GM12891 (cell line): ENCODE results near the gene ASB4.
"Not testable (repeated sequence)": the region's sequence is repeated elsewhere in the genome, so short reads cannot be mapped to it uniquely, and the experiment has no call there.

Source experiments
- DNase-seq: peaks from one replicate; pipeline ENCODE4 v3.0.0; 2011; ENCODE audit warnings: low spot score; ENCODE audit not compliant: insufficient read length
- FAIRE-seq: peaks from 2 replicates; lab custom pipeline; 2011; peaks lifted over from hg19 to GRCh38; lab: Jason Lieb, UNC
- PAX5 ChIP-seq: IDR thresholded peaks from 2 replicates; pipeline ENCODE4 v1.6.1; 2011; ENCODE audit warnings: low read length, moderate library complexity, mild to moderate bottlenecking; ENCODE audit not compliant: insufficient read depth, severe bottlenecking
- POLR2A ChIP-seq: IDR thresholded peaks from 2 replicates; pipeline ENCODE4 v1.6.1; 2011; ENCODE audit warnings: low read depth, low read length, control low read depth
- POLR2AphosphoS5 ChIP-seq: IDR thresholded peaks from 2 replicates; pipeline ENCODE4 v1.6.1; 2011; ENCODE audit warnings: low read depth, low read length, control low read depth
- POU2F2 ChIP-seq: IDR thresholded peaks from 2 replicates; pipeline ENCODE4 v1.6.1; 2011; ENCODE audit warnings: low read depth, mild to moderate bottlenecking, control low read depth, low read length, moderate library complexity
- SPI1 ChIP-seq: IDR thresholded peaks from 2 replicates; pipeline ENCODE4 v1.6.1; 2011; ENCODE audit warnings: low read depth, low read length, control low read depth
- TAF1 ChIP-seq: IDR thresholded peaks from 2 replicates; pipeline ENCODE4 v1.6.1; 2011; ENCODE audit warnings: low read depth, low read length, control low read depth

ASB4 gene

DNA sequence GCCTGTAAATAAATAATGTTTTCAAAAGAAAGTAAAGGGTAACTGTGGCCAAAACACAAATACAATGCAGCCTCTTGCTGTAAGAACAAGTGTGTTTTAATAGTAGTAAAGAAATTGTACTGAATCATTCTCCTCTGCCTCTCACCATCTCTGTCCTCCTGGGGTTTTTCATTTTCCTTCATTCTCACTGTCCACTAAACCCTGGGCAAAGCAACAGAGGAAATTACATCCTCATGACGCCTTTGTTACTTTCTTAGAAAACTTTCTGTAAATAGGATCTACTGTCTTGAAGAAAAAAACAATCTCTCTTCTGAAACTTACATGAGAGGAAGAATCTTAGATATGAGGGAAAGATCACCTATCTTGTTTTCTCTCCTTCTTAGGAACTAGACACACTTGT lies 54.6 kb downstream of the ASB4 start:
- no peak for TF ChIP-seq POU2F2
- no peak for TF ChIP-seq PAX5
- TF ChIP-seq POLR2AphosphoS5, result no peak
- TF ChIP-seq POLR2A, result no peak
- DNase-seq (no peak), FAIRE-seq (no peak)

DNA sequence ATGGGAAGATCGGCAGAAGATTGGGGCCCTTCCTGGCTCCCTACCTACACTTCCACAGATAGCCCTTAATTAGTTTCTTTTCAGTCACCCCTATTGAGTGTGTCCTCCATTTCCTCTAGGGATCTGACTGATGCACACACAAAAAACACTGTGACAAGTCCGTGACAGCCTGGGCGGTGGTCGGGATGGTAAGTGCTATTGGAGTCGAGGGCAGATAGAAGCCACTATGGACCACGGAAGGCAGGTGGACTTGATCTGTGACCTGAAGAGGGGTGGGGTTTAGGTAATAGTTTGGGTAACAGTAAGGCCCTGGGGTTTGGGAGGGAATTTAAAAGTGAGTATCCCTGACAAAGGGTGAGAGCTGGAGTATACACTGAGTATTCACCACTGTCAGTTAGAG lies 57.6 kb downstream of the ASB4 start:
- FAIRE-seq (no peak), DNase-seq (no peak)
- TF ChIP-seq POLR2AphosphoS5 (no peak), POLR2A (no peak)

DNA sequence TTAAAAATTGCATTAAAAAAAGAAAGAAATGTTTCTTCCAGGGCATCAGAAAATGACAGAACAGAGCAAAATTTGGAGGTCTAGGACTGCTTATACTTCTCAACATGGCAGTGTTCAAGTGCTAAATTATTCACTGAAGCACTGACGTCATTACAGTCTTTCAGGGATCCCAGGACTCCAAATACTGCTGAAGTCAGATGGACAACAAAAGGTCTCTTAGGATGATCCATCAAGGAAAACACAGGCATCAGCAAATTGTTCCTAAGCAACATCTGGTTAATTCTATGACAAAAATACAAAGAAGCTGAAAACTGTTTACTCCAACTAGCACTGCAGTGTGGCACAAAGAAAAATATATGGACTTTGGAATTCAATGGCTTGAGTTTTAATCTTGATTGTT lies 58.4 kb downstream of the ASB4 start:
- no peak for DNase-seq

DNA sequence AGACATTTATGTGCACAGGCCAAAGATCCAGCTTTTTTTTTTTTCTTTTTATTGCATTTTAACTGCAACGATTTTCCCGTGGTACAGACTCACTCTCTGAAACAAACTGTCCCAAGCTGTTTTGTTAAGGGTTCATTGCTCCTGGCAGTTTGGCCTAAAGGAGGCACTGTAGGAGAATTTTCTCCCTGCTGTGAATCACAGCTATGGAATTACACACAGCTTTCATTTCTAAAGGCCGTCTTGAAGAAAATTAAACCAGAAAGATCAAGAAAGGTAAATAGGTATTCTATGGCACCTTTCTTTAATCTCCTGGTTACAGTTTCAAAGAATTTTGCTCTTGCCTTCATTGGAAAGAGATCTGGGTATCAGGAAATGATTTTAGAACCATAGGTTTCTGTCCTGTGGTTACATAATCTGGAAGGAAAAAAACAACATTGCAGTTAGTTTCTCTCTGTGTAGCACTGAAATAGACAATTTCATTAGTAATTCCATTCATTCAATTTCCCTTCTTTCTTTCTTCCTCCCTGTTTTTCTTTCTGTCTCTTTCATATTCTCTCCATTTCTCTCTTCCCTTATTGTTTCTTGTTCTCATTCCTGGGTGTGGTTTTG lies 59.4 kb downstream of the ASB4 start:
- TF ChIP-seq PAX5 (no peak), SPI1 (no peak), POLR2AphosphoS5 (no peak)
- FAIRE-seq, result no peak
- DNase-seq, result no peak

More for the DNA sequence above, 58.4 kb downstream of the ASB4 start:
- FAIRE-seq, result no peak
- TF ChIP-seq POLR2A, result no peak
- no peak for TF ChIP-seq POLR2AphosphoS5
- TF ChIP-seq TAF1, result no peak
- no peak for TF ChIP-seq POU2F2
- TF ChIP-seq SPI1, result no peak
- no peak for TF ChIP-seq PAX5

DNA sequence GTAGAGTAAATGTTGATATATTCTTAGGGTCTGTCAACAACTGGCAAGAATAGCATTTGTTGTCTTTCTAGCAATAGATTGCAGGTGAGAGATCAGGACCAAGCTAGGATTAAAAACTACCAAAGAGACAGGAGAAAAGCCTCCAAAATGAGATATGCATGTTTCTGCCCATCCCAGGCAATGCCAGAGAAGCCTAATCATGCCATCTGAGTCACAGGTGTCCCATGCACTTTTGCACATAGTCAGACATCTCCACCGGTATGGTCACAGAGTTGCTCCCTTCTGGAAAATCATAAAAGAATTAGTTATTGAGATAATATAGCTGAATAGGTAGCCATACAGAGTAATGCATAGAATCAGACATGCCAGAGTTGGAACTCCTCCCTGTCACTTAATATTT lies 59.9 kb downstream of the ASB4 start:
- FAIRE-seq, result no peak
- TF ChIP-seq POU2F2 (no peak), TAF1 (no peak)
- DNase-seq, result no peak

DNA sequence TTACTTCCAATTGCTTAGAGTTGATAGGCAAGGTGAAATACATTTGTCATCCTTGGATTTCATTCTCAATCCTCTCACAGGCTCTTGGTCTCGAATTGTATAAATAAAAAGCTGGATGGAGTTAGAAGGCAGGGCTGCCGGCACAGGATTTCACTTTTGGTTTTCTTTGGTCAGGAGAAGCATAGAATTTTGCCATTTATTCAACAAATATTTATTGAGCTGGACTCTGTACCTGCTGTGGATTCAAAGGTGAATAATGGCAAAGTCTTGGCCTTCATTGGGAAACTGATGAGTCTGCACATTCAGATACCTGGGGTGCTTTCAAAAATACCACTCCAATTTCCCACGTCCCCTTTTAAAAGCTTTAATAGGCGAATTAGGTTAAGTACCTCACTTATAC lies 60.9 kb downstream of the ASB4 start:
- TF ChIP-seq SPI1 (no peak), POU2F2 (no peak), POLR2AphosphoS5 (no peak), TAF1 (no peak), POLR2A (no peak), PAX5 (no peak)
- FAIRE-seq (no peak), DNase-seq (no peak)

DNA sequence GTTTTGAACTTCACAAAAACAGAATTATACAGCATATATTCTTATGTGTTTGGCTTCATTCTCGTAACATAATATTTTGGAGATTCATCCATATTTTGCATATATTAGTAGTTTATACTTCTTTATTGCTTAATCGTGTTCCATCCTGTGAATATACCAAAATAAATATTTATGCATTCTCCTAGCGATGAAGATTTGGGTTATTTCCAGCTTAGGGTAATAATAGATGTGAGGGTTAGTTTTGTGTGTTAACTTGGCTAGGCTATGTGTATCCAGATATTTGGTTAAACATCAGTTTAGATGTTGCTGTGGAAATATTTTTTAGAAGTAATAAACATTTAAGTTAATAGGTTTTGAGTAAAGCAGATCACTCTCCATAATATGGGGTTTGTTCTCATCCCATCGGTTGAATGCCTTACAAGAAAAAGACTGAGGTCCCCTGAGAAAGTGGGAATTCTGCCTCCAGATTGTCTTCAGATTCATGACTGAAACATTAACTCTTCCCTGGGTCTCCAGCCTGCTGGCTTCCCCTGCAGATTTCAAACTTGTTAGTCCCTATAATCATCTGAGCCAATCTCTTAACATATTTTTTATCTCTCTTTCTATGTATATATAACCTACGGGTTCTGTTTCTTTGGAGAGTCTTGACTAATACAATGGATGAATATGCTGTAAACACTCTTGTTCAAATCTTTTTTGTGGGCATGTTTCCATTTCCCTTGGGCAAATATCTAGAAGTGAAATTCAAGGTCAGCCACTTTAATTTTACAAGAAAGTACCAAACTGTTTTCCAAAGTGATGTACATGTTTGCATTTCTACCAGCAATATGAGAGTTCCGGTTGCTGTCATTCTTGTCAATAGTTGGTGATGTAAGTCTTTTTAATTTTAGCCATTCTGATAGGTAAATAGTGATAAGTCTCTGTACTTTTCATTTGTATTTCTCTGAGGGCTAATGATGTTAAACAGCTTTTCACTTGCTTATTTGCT lies 61.9 kb downstream of the ASB4 start:
- no peak for TF ChIP-seq POLR2AphosphoS5
- no peak for TF ChIP-seq POLR2A
- no peak for TF ChIP-seq PAX5
- TF ChIP-seq TAF1, result no peak
- TF ChIP-seq POU2F2, result no peak
- no peak for TF ChIP-seq SPI1
- no peak for FAIRE-seq
- DNase-seq, result no peak

DNA sequence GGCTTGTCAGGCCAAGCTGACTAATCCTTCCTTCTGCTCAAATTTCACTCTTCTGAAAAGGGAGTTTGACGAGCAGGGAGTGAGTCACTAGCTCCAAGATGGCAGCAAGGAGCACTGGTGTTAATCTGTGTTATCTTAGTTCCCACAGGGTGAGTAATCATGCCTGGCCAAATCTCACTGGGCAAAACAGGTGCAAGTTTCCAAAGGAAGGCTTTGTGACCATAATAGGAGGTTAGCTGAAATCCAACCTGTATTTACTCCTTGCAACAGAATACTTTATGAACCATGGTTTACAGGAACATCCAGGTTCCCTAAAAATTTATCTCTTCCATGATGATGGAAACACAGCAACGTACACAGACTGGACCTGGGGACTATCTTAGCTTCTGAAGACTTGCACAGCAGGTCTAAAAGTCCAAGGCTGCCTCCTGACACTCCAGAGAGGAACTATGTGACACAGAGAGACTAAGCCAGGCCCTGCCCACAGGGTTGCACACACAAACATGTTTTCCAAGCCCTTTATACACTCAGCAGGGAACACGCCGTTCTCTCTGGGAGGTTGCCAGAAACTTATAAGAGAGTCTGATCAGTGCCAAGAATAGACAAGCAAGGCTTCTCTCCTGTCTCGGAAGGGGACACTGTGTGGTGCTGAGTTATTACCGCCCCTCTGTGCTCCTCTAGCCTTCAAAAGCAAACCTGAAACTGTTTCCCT lies 64.2 kb downstream of the ASB4 start:
- TF ChIP-seq TAF1, result no peak
- TF ChIP-seq PAX5, result no peak
- no peak for TF ChIP-seq SPI1
- no peak for DNase-seq
- FAIRE-seq, result no peak

DNA sequence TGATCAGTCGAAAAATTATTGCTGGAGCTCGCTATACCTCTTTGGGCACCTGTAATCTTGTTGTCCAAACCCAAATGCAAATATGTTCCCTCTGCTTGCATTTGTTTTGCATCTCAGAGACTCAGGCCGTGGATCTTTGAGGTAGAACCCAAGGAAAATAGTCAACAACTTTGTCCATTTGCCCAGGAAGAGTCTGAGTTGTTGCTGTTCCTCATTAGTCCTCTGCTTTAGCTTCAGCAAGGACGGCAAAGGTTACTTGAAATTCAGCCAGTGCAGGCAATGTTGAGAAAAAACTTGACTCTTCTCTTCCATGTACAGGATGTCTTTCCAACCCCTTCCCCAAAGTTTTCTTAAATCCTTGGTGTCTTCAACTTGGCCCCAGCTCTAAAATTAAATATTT lies 64.8 kb downstream of the ASB4 start:
- FAIRE-seq (no peak), DNase-seq (no peak)
- TF ChIP-seq POU2F2 (no peak), POLR2AphosphoS5 (no peak), TAF1 (no peak), PAX5 (no peak), POLR2A (no peak), SPI1 (no peak)

DNA sequence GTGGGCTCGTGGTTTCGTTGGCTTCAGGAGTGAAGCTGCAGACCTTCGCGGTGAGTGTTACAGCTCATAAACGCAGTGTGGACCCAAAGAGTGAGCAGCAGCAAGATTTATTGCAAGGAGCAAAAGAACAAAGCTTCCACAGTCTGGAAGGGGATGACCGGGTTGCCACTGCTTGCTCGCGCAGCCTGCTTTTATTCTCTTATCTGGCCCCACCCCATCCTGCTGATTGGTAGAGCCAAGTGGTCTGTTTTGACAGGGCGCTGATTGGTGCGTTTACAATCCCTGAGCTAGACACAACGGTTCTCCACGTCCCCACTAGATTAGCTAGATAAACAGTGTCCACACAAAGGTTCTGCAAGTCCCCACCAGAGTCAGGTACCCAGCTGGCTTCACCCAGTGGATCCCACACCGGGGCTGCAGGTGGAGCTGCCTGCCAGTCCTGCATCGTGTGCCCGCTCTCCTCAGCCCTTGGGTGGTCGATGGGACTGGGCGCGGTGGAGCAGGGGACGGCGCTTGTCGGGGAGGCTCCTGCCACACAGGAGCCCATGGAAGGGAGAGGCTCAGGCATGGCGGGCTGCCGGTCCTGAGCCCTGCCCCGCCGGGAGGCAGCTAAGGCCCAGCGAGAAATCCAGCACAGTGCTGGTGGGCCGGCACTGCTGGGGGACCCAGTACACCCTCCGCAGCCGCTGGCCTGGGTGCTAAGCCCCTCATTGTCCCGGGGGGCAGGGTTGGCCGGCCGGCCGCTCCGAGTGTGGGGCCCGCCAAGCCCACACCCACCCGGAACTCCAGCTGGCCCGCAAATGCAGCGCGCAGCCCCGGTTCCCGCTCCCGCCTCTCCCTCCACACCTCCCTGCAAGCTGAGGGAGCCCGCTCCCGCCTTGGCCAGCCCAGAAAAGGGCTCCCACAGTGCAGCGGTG lies 66.5 kb downstream of the ASB4 start:
- not testable (repeated sequence) for DNase-seq, FAIRE-seq
